TTC549 (cell line): ENCODE measurements around the gene CLCN2.

ENCODE experiments used
- FAIRE-seq: peaks from 2 replicates; lab custom pipeline; 2012; peaks lifted over from hg19 to GRCh38; lab: Jason Lieb, UNC

Gene CLCN2

DNA sequence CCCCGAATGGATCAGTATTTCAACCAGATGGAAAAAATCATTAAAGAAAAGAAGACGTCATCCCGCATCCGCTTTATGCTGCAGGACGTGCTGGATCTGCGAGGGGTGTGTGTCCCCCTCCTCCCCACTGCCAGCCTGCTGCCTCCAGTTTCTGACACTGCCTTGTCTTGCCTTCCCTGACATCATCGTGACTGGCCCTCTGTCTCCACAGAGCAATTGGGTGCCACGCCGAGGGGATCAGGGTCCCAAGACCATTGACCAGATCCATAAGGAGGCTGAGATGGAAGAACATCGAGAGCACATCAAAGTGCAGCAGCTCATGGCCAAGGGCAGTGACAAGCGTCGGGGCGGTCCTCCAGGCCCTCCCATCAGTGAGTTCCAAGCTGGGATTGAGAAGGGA, 36.1 kb downstream of the CLCN2 start:
- FAIRE-seq: no peak

- FAIRE-seq: no peak
These were observed 37.7 kb downstream of the CLCN2 start for GRCh38 chr3:184323696-184324095.

DNA sequence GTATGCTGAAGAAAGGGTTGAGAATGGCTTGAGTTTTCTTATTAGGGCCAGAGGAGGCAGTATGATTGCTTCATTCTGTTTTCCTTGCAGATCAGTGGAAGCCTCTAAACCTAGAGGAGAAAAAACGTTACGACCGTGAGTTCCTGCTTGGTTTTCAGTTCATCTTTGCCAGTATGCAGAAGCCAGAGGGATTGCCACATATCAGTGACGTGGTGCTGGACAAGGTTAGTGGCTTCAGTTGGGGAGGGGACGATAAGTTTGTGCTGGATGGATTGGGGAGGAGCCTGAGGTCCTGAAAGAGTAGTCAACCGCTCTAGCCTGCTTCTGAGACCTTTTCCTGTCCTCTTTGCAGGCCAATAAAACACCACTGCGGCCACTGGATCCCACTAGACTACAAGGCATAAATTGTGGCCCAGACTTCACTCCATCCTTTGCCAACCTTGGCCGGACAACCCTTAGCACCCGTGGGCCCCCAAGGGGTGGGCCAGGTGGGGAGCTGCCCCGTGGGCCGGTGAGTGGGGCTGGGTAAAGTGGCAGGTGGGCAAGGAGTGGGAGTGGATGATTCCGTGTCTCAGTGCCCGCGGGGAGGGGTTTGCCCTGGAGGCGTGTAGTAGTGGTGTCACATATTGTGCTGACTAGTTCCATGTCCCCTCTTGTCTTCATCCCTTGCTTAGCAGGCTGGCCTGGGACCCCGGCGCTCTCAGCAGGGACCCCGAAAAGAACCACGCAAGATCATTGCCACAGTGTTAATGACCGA, 38.5 kb downstream of the CLCN2 start:
- FAIRE-seq: no peak

DNA sequence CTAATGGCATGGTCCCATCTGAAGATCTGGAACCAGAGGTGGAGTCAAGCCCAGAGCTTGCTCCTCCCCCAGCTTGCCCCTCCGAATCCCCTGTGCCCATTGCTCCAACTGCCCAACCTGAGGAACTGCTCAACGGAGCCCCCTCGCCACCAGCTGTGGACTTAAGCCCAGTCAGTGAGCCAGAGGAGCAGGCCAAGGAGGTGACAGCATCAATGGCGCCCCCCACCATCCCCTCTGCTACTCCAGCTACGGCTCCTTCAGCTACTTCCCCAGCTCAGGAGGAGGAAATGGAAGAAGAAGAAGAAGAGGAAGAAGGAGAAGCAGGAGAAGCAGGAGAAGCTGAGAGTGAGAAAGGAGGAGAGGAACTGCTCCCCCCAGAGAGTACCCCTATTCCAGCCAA, 39.7 kb downstream of the CLCN2 start:
- no peak for FAIRE-seq

DNA sequence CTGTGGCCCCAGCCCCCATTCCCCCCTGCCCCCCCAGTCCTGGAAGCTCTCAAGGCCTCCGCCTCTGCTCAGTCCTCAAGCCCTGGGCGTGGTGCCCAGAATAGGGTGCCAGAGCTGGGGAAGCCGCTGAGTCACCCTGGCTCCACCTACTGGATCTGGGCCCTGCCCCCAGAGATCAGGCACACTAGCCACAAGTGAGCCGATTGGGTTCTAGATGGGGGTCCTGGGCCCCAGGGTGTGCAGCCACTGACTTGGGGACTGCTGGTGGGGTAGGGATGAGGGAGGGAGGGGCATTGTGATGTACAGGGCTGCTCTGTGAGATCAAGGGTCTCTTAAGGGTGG, 41.3 kb downstream of the CLCN2 start:
- no peak for FAIRE-seq

- FAIRE-seq: no peak
These were observed 44.2 kb downstream of the CLCN2 start for GRCh38 chr3:184317201-184317600.

DNA sequence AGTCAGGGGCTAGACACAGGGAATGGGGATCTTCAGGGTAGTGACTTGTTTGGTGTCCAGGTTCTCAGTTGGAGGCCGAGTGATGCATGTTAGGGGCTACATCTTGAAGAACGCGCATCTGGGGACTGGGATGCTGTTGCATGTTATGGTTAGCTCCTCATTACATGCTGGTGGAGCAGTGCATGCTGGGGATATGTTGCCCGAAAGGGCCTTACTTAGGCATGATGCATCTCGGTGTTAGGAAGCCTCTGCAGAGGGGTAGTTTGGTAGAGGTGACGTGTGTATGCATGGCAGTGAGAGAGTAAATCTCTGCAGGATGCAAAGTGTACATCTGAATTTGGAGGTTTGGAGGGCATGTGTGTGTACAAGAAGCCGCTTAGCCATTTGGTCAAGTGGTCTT, 44.6 kb downstream of the CLCN2 start:
- no peak for FAIRE-seq

- FAIRE-seq: no peak
These were observed 45.3 kb downstream of the CLCN2 start for GRCh38 chr3:184315871-184316661.

DNA sequence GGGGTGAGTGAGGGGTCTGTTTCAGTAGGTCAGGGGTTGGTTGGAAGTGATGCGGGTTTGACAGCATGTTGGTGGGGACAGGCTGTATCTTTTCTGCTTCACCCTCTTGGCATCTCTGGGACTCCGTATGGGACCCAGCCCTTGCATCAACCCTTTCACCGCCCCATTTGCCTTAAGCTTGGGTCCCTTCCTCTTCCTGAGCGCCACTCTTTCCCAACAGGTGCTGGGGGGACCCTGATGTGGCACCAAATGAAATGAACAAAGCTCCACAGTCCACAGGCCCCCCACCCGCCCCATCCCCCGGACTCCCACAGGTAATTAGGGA, 45.9 kb downstream of the CLCN2 start:
- no peak for FAIRE-seq

DNA sequence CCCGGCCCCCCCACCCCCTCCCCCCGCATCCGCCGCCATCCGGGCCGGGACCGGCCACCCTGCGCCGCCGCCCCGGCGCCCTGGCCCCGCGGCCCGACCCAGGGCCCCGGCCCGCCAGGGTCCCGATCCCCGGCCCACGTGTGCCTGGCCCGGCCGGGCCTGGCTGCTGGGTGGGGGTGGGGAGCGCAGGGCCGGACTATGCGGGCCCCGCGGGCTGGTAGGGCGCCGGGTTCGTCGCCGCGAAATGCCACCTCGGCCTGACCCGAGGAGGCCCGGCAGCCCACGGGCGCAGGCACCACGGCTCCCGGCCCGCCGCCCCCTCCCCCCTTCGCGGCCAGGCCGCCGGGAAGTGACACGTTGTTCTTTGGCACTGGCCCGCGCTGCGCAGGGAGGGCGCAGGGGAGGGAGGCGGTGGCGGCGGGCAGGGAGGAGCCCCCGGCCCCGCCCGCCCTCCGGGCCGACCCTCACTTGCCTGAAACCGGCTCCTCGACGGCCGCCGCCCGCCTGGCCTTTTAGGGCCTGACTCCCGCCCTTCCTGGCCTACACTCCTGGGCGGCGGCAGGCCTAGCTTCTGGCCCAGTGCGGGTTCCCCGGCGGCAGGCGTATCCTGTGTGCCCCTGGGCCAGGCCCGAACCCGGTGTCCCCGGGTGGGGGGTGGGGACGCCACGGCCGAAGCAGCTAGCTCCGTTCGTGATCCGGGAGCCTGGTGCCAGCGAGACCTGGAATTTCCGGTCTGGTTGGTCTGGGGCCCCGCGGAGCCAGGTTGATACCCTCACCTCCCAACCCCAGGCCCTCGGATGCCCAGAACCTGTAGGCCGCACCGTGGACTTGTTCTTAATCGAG, 46.5 kb downstream of the CLCN2 start:
- no peak for FAIRE-seq

DNA sequence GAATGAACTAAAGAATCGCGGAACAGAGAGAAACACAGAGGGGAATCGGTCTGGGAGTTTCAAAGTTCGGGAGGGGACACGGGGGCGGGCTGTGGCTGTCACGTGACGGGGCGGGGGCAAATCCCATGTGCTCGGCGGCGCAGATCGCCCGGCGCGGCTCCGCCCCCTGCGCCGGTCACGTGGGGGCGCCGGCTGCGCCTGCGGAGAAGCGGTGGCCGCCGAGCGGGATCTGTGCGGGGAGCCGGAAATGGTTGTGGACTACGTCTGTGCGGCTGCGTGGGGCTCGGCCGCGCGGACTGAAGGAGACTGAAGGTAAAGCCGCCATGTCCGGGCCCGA, 47.1 kb downstream of the CLCN2 start, which contains the start of gene EIF4G1:
Gene EIF4G1, plus strand, starts transcription at position 244 of the 337 bp plus-strand sequence. CDS start 1,191 bp downstream, outside the sequence.
- FAIRE-seq: no peak

GRCh38 chr3:184311633-184312032, 49.8 kb downstream of the CLCN2 start:
- no peak for FAIRE-seq

GRCh38 chr3:184308744-184309143, 52.7 kb downstream of the CLCN2 start:
- FAIRE-seq: no peak

GRCh38 chr3:184307915-184308314, 53.5 kb downstream of the CLCN2 start:
- FAIRE-seq: no peak

GRCh38 chr3:184306341-184306972, 54.9 kb downstream of the CLCN2 start:
- FAIRE-seq: no peak

DNA sequence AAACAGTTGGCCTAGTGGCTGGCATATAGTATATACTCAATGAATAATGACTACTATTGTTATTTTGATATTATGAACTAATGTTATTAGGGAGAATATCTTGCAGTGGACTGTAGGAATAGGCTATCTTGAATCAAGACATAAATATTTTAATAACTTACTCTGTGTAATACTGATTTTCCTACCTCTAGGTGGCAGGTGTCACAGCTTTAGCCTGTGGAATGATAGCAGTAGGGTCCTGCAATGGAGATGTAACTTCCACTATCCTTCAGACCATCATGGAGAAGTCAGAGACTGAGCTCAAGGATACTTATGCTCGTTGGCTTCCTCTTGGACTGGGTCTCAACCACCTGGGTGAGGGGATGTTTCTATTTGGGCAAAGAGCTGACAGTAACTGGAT, 55.8 kb downstream of the CLCN2 start:
- no peak for FAIRE-seq

- no peak for FAIRE-seq
These were observed 61.1 kb downstream of the CLCN2 start for GRCh38 chr3:184300378-184300720.

DNA sequence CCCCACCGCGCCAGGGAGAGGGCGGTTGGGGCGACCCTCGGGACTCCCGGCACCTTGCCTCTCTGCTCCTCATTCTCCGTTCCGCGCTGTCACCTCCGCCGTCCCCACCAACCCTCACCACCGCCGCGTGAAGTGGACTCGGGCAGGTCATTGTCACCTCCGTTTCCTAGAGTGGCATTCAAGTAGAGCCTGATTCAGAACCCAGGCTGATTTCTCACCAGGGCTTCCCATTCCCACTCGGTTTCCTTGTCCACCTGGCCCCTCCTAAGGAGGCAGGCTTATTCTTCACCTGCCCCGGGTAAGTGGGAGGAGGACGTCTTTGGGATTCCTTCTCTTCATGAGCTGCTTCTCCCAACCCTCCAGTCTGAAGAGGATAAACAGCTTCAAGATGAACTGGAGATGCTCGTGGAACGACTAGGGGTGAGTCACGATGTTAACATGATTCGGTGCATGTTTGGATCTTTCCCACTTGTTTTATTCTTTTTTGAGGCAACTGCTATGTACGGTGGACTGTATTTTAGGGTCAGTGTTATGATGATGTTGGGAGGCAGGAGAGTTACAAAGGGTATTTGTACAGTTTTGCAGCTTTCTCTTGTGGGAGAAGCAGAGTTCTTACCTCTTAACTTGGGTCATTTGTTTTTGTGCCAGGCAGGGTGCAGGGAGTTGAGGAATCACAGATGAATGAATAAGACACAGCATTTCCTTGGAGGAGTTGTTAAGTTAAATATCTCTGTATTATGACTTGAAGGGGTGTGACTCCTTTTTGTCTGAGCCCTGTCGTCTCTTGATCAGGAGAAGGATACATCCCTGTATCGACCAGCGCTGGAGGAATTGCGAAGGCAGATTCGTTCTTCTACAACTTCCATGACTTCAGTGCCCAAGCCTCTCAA, 61.7 kb downstream of the CLCN2 start:
- no peak for FAIRE-seq

- FAIRE-seq: no peak
These were observed 62.5 kb downstream of the CLCN2 start, which contains the start of gene PSMD2 for GRCh38 chr3:184298759-184299487. Gene PSMD2 (plus strand): TSS chr3:184299241. CDS start chr3:184299267, 26 bp downstream.

- no peak for FAIRE-seq
These were observed 64.8 kb downstream of the CLCN2 start for GRCh38 chr3:184296616-184297015.
